H1 (cell line): Measurements from ENCODE around the gene TELO2. TPM values are rescaled to one million over a fixed set of nuclear protein-coding genes. Genes with fewer than 3 reads are reported as not detected.

Experiments used
- CBX5 ChIP-seq: fragments of 300-800, 300-1000 bp; sonication (generic); IDR thresholded peaks from 2 replicates; pipeline ENCODE4 v1.7.1; 2016; ENCODE audit warnings: antibody characterized with exemption, low read length, low read depth
- CHD7 ChIP-seq: fragments of 300-600 bp; sonication (generic); IDR thresholded peaks from 2 replicates; pipeline ENCODE4 v1.7.1; 2012; ENCODE audit warnings: low read length, moderate library complexity, mild to moderate bottlenecking, inconsistent platforms; ENCODE audit not compliant: insufficient replicate concordance
- polyA plus RNA-seq, 7 experiments: library from polyadenylated mRNA; depleted of rRNA in 3 of 7; stranded (reverse) in 5 of 7; unstranded in 2 of 7; fragments of >200 nt in 5 of 7; fragments of 200-250 nt in 2 of 7; gene quantifications; 1 replicate in 5 of 7; 2 replicates in 1 of 7; 4 replicates in 1 of 7; pipeline versions ENCODE4 v1.2.1 to v1.2.3, GENCODE V29; 2011 to 2013; ENCODE audit warnings: missing spikeins in 2 of 7, mixed read lengths in 2 of 7
- total RNA-seq: library from RNA; stranded (reverse); fragmentation: NEBNext Ultra II Directional; extraction: Animal tissue kit (Norgen Biotek cat#: 25700); gene quantifications from 2 replicates; pipeline ENCODE4 v1.2.1, GENCODE V29; 2021

TELO2 gene
- total and polyA plus RNA-seq, 2 of the 8 experiments (the other 6 are each of a cell fraction or from before 2014, with no cell fraction given): 39.3 to 64.8 TPM

GRCh38 chr16:1551166-1551565 is 58.0 kb downstream of the TELO2 start (continued):
- TF ChIP-seq CHD7 (no peak), CBX5 (no peak)
- TF ChIP-seq, all 59 proteins: peak for 0
